HL-60 (cell line): ENCODE data around the gene B3GNT8.

ENCODE experiments used
- DNase-seq, 2 experiments: peaks; one replicate each; pipeline ENCODE4 v3.0.0-alpha.2; 2010 to 2020; ENCODE audit warnings: low read depth in 1 of 2, low spot score in 1 of 2
- H3K27ac ChIP-seq: fragments of 250-450 bp; sonication (Bioruptor Pico); replicated peaks from 2 replicates; pipeline ENCODE4 v1.5.1; 2020; ENCODE audit warnings: mild to moderate bottlenecking, moderate library complexity
- H3K27me3 ChIP-seq: fragments of 250-450 bp; sonication (Bioruptor Pico); 2 replicates; pipeline ENCODE4 v1.5.1; 2021; ENCODE audit warnings: mild to moderate bottlenecking, moderate library complexity; ENCODE audit not compliant: insufficient read depth, poor library complexity, severe bottlenecking
- H3K4me3 ChIP-seq: replicated peaks from 2 replicates; pipeline ENCODE4 v1.5.1; 2011; ENCODE audit warnings: mild to moderate bottlenecking, control low read depth, low read length; ENCODE audit not compliant: insufficient read depth
- CTCF ChIP-seq: IDR thresholded peaks from one replicate; pipeline ENCODE4 v1.5.1; 2011; ENCODE audit warnings: low read length, control low read depth, inconsistent platforms; ENCODE audit not compliant: insufficient read depth
- GABPA ChIP-seq: IDR thresholded peaks from 2 replicates; pipeline ENCODE4 v1.6.1; 2012; ENCODE audit warnings: low read depth
- POLR2AphosphoS5 ChIP-seq: IDR thresholded peaks from 2 replicates; pipeline ENCODE4 v1.6.1; 2012; ENCODE audit warnings: low read depth
- REST ChIP-seq: IDR thresholded peaks from 2 replicates; pipeline ENCODE4 v1.6.1; 2012; ENCODE audit warnings: low read depth; ENCODE audit not compliant: insufficient replicate concordance
- SPI1 ChIP-seq: IDR thresholded peaks from 2 replicates; pipeline ENCODE4 v1.6.1; 2012; ENCODE audit warnings: low read depth, mild to moderate bottlenecking, borderline replicate concordance

Gene B3GNT8

GRCh38 chr19:41452584-41453275 lies 25.6 kb upstream of the B3GNT8 start:
- TF ChIP-seq REST (no peak), CTCF (no peak), POLR2AphosphoS5 (no peak), SPI1 (no peak), GABPA (no peak)
- DNase-seq, result no peak
- no peak overlapping the region for H3K27ac ChIP-seq
- H3K4me3 ChIP-seq, result no peak overlapping the region
- H3K27me3 ChIP-seq, result peaks cover 12% of the 10 kb centered on the region

- H3K4me3 ChIP-seq, result no peak overlapping the region
- no peak for TF ChIP-seq REST
- TF ChIP-seq POLR2AphosphoS5, result no peak
- no peak for TF ChIP-seq GABPA
- DNase-seq, result no peak
- no peaks in the 10 kb centered on the region for H3K27me3 ChIP-seq
- no peak overlapping the region for H3K27ac ChIP-seq
Observed at GRCh38 chr19:41449865-41450178, 22.6 kb upstream of the B3GNT8 start.

GRCh38 chr19:41449079-41449864 lies 22.1 kb upstream of the B3GNT8 start:
- DNase-seq, result peak; percentile 64 to 68
- TF ChIP-seq CTCF (peak; percentile 89), POLR2AphosphoS5 (no peak)
- peak overlapping the region; percentile 7 for H3K4me3 ChIP-seq
- H3K27ac ChIP-seq, result no peak overlapping the region
- H3K27me3 ChIP-seq, result no peaks in the 10 kb centered on the region

- DNase-seq, result no peak
- H3K4me3 ChIP-seq, result no peak overlapping the region
- no peaks in the 10 kb centered on the region for H3K27me3 ChIP-seq
- no peak for TF ChIP-seq SPI1
- TF ChIP-seq POLR2AphosphoS5, result no peak
- no peak for TF ChIP-seq GABPA
- no peak for TF ChIP-seq CTCF
- no peak for TF ChIP-seq REST
- H3K27ac ChIP-seq, result no peak overlapping the region
Observed at GRCh38 chr19:41447732-41448332, 20.7 kb upstream of the B3GNT8 start.
